ENCODE data around the gene SLC17A9.

Gene SLC17A9

GRCh38 chr20:63003546-63003945 lies 51.0 kb downstream of the SLC17A9 start:
- no peak for TF ChIP-seq GATA1 (IDR thresholded peaks at IDR 0.05; ENCODE audit: low read depth, low read length)
- TF ChIP-seq POLR2A (IDR thresholded peaks at IDR 0.05; ENCODE audit: low read length) = no peak
- no peak for DNase-seq

GRCh38 chr20:63004607-63005364 lies 52.3 kb downstream of the SLC17A9 start:
- TF ChIP-seq GATA1 (IDR thresholded peaks at IDR 0.05; ENCODE audit: low read depth, low read length) (no peak), POLR2A (IDR thresholded peaks at IDR 0.05; ENCODE audit: low read length) (no peak)
- DNase-seq = no peak

GRCh38 chr20:63005365-63005861 lies 52.9 kb downstream of the SLC17A9 start:
- no peak for TF ChIP-seq POLR2A (IDR thresholded peaks at IDR 0.05; ENCODE audit: low read length)
- no peak for TF ChIP-seq GATA1 (IDR thresholded peaks at IDR 0.05; ENCODE audit: low read depth, low read length)

GRCh38 chr20:63005862-63006539 lies 53.5 kb downstream of the SLC17A9 start:
- peak; percentile 22 to 36 for DNase-seq

More at GRCh38 chr20:63005365-63005861, 52.9 kb downstream of the SLC17A9 start:
- DNase-seq = no peak

GRCh38 chr20:63006540-63007359 lies 54.2 kb downstream of the SLC17A9 start, which contains the start of gene BHLHE23:
TSS of gene BHLHE23 (minus strand) at chr20:63006964. CDS start at chr20:63006774, 190 bp downstream.
- DNase-seq = no peak
- no peak for TF ChIP-seq POLR2A (IDR thresholded peaks at IDR 0.05; ENCODE audit: low read length)
- TF ChIP-seq GATA1 (IDR thresholded peaks at IDR 0.05; ENCODE audit: low read depth, low read length) = no peak

More at GRCh38 chr20:63005862-63006539, 53.5 kb downstream of the SLC17A9 start:
- no peak for TF ChIP-seq GATA1 (IDR thresholded peaks at IDR 0.05; ENCODE audit: low read depth, low read length)
- no peak for TF ChIP-seq POLR2A (IDR thresholded peaks at IDR 0.05; ENCODE audit: low read length)

GRCh38 chr20:63007360-63007645 lies 54.8 kb downstream of the SLC17A9 start:
- TF ChIP-seq POLR2A (IDR thresholded peaks at IDR 0.05; ENCODE audit: low read length) (no peak), GATA1 (IDR thresholded peaks at IDR 0.05; ENCODE audit: low read depth, low read length) (no peak)
- no peak for DNase-seq

GRCh38 chr20:63007646-63008488 lies 55.4 kb downstream of the SLC17A9 start:
- no peak for TF ChIP-seq POLR2A (IDR thresholded peaks at IDR 0.05; ENCODE audit: low read length)
- DNase-seq = no peak

GRCh38 chr20:63008541-63009044 lies 56.1 kb downstream of the SLC17A9 start:
- TF ChIP-seq GATA1 (IDR thresholded peaks at IDR 0.05; ENCODE audit: low read depth, low read length) (no peak), POLR2A (IDR thresholded peaks at IDR 0.05; ENCODE audit: low read length) (no peak)
- DNase-seq = no peak

- no peak for TF ChIP-seq GATA1 (IDR thresholded peaks at IDR 0.05; ENCODE audit: low read depth, low read length)
- TF ChIP-seq POLR2A (IDR thresholded peaks at IDR 0.05; ENCODE audit: low read length) = no peak
- peak; percentile 68 to 86 for DNase-seq
Measured at GRCh38 chr20:63009045-63009961, 56.8 kb downstream of the SLC17A9 start.

GRCh38 chr20:63009988-63010769 lies 57.7 kb downstream of the SLC17A9 start:
- TF ChIP-seq GATA1 (IDR thresholded peaks at IDR 0.05; ENCODE audit: low read depth, low read length) (no peak), POLR2A (IDR thresholded peaks at IDR 0.05; ENCODE audit: low read length) (no peak)
- DNase-seq = no peak

GRCh38 chr20:63011798-63012197 lies 59.3 kb downstream of the SLC17A9 start:
- TF ChIP-seq GATA1 (IDR thresholded peaks at IDR 0.05; ENCODE audit: low read depth, low read length) (no peak), POLR2A (IDR thresholded peaks at IDR 0.05; ENCODE audit: low read length) (no peak)
- no peak for DNase-seq
